ENCODE measurements around the gene CBX7. TPM values are rescaled to one million over a fixed set of nuclear protein-coding genes. Genes with fewer than 3 reads are reported as not detected.

Gene CBX7
- total RNA-seq, 1 donor from 2014 or later: 0.71 TPM

GRCh38 chr22:39144101-39144767 lies 8.2 kb downstream of the CBX7 start:
- Histone ChIP-seq H4K20me1 (ENCODE audit: low read depth) (peaks cover 3% of the 10 kb centered on the region), H3K4me2 (peak overlapping the region; percentile 91), H3K9ac (no peak overlapping the region), H2AFZ (replicated peaks) (no peak overlapping the region), H3K4me3 (peak overlapping the region; percentile 96), H3K36me3 (no peaks in the 10 kb centered on the region), H3K9me3 (ENCODE audit: low read depth) (no peaks in the 10 kb centered on the region), H3K4me1 (peaks cover 6% of the 10 kb centered on the region), H3F3A (ENCODE audit: low read depth) (peaks cover 31% of the 10 kb centered on the region), H3K79me2 (ENCODE audit: low read depth) (no peaks in the 10 kb centered on the region), H3K27ac (no peak overlapping the region), H3K27me3 (peaks cover 18% of the 10 kb centered on the region)
- Mint-ChIP-seq H3K4me3 (peak overlapping the region; percentile 85), H3K4me1 (peaks cover 23% of the 10 kb centered on the region), H3K9me3 (no peaks in the 10 kb centered on the region), H3K36me3 (no peaks in the 10 kb centered on the region), H3K27ac (no peak overlapping the region), H3K27me3 (ENCODE audit: insufficient read depth, low read depth) (peaks cover 10% of the 10 kb centered on the region)
- peak; percentile 36 for DNase-seq (ENCODE audit: low spot score)
- TF ChIP-seq CTCF (IDR thresholded peaks at IDR 0.05): no peak
- no peak for TF ChIP-seq EZH2 (IDR thresholded peaks at IDR 0.05)
- TF ChIP-seq EZH2phosphoT487 (IDR thresholded peaks at IDR 0.05): no peak

DNA sequence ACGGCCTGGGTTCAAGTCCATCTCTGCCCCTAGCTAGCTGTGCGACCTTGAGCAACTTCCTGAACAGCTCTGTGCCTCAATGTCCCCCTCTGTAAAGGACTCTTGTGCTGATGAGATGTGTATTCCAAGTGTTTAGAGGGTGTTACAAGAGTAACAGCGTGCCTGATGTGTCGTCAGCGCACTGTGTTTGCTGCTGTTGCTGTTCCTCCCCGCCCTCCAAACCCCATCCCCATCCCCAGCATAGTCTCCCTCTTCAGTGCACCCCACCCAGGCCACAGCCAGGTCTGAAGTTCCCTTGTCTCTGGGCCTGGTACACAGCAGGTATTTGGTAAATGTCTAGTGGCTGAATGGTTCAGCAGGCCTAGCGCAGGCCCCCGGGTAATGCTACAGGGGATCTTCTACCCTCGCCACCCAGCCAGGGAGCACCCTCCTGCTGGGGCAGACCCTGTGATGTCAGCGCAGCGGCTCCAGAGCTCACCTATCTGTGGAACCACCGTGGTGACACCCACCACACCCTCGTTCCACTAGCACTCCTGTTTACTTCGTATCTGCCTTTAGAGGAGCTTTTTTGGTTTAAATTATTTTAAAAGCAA lies 10.3 kb downstream of the CBX7 start:
- no peak overlapping the region for H3K4me3 Mint-ChIP-seq
- H3K9me3 ChIP-seq (ENCODE audit: low read depth): no peaks in the 10 kb centered on the region
- peaks cover 26% of the 10 kb centered on the region for H3K4me1 Mint-ChIP-seq
- peaks cover 3% of the 10 kb centered on the region for H4K20me1 ChIP-seq (ENCODE audit: low read depth)
- no peaks in the 10 kb centered on the region for H3K36me3 ChIP-seq
- no peak for DNase-seq (ENCODE audit: low spot score)
- no peaks in the 10 kb centered on the region for H3K79me2 ChIP-seq (ENCODE audit: low read depth)
- H3K27ac Mint-ChIP-seq: no peak overlapping the region
- no peak overlapping the region for H3K9ac ChIP-seq
- no peak overlapping the region for H3K4me2 ChIP-seq
- peaks cover 18% of the 10 kb centered on the region for H3K27me3 ChIP-seq
- H3K27me3 Mint-ChIP-seq (ENCODE audit: insufficient read depth, low read depth): peaks cover 10% of the 10 kb centered on the region
- H2AFZ ChIP-seq (replicated peaks): no peak overlapping the region
- H3K4me1 ChIP-seq: peaks cover 6% of the 10 kb centered on the region
- H3K4me3 ChIP-seq: no peak overlapping the region
- H3F3A ChIP-seq (ENCODE audit: low read depth): peaks cover 31% of the 10 kb centered on the region
- TF ChIP-seq EZH2phosphoT487 (IDR thresholded peaks at IDR 0.05) (no peak), EZH2 (IDR thresholded peaks at IDR 0.05) (no peak), CTCF (IDR thresholded peaks at IDR 0.05) (no peak)
- H3K27ac ChIP-seq: no peak overlapping the region
- no peaks in the 10 kb centered on the region for H3K9me3 Mint-ChIP-seq
- no peaks in the 10 kb centered on the region for H3K36me3 Mint-ChIP-seq

DNA sequence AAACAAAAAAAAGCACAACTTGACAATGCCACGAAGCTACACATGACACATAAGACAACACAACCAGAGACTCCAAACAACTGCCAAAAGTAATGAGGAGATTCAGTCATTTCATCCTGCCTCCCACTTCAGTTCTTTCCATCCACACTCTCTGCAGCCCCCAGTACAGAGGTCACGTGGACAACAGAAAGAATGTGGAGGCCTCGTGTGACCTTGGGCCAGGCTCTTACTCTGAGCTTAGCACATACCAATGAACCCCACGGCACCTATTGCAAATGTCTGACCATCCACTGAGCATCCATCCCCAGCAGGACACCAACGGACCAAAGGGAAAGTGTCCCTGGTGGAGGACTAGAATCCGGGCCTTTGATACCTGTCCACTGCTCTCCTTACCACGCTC lies 12.5 kb downstream of the CBX7 start:
- peaks cover 18% of the 10 kb centered on the region for H3F3A ChIP-seq (ENCODE audit: low read depth)
- H3K9me3 ChIP-seq (ENCODE audit: low read depth): no peaks in the 10 kb centered on the region
- no peaks in the 10 kb centered on the region for H3K36me3 ChIP-seq
- peaks cover 6% of the 10 kb centered on the region for H3K4me1 ChIP-seq
- no peak overlapping the region for H2AFZ ChIP-seq (replicated peaks)
- peak overlapping the region; percentile 68 for H3K27ac Mint-ChIP-seq
- peaks cover 3% of the 10 kb centered on the region for H4K20me1 ChIP-seq (ENCODE audit: low read depth)
- H3K36me3 Mint-ChIP-seq: no peaks in the 10 kb centered on the region
- no peaks in the 10 kb centered on the region for H3K9me3 Mint-ChIP-seq
- H3K27me3 Mint-ChIP-seq (ENCODE audit: insufficient read depth, low read depth): peaks cover 8% of the 10 kb centered on the region
- H3K27ac ChIP-seq: no peak overlapping the region
- no peak for DNase-seq (ENCODE audit: low spot score)
- H3K4me3 ChIP-seq: no peak overlapping the region
- no peak overlapping the region for H3K9ac ChIP-seq
- peaks cover 18% of the 10 kb centered on the region for H3K27me3 ChIP-seq
- H3K4me1 Mint-ChIP-seq: peaks cover 27% of the 10 kb centered on the region
- no peak overlapping the region for H3K4me2 ChIP-seq
- H3K4me3 Mint-ChIP-seq: peak overlapping the region; percentile 4
- TF ChIP-seq CTCF (IDR thresholded peaks at IDR 0.05) (no peak), EZH2 (IDR thresholded peaks at IDR 0.05) (no peak), EZH2phosphoT487 (IDR thresholded peaks at IDR 0.05) (no peak)
- no peaks in the 10 kb centered on the region for H3K79me2 ChIP-seq (ENCODE audit: low read depth)

Measured in neural progenitor cell (in vitro differentiated cells).